ENCODE results near the gene DNASE1L2.

Gene DNASE1L2

DNA sequence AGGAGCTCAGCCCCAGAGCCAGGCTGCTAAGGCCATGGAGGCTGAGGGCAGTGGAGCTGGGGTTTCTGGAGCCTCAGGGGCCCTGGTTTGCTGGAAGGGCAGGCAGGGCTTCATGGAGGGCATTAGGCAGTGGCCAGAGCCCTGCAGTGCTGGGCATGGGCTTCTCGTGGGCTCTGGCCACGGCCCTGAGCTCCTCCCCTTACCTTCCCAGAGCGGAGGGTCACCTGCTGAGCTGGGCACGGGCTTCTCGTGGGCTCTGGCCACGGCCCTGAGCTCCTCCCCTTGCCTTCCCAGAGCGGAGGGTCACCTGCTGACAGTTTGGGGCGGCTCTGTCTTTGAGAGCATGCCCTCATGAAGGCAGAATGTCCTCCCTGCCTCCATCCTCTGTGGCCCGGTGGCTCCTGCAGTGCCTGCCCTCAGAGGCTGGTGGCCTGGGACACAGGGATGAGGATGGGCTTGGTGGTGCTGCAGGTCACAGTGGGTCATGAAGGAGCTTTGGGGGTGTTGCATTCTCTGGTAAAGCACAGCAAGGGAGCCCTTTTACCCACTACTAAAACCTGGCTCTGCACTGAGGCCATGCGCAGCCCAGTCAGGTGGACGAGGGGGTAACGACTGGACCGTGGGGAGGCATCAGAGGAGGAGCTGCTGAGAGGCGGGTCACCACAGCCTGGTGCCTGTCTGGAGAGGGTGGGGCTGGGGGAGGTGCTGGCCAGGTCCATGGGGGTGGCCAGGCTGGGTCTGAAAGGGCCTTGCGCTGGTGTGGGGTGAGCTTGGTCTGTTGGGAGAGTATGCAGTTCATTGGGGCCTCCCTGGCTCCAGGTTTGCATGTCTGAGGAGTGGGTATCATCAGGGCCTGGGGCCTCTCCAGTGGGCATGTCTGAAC is 34.6 kb downstream of the DNASE1L2 start:
- no peak for DNase-seq (ENCODE audit: low spot score)

DNA sequence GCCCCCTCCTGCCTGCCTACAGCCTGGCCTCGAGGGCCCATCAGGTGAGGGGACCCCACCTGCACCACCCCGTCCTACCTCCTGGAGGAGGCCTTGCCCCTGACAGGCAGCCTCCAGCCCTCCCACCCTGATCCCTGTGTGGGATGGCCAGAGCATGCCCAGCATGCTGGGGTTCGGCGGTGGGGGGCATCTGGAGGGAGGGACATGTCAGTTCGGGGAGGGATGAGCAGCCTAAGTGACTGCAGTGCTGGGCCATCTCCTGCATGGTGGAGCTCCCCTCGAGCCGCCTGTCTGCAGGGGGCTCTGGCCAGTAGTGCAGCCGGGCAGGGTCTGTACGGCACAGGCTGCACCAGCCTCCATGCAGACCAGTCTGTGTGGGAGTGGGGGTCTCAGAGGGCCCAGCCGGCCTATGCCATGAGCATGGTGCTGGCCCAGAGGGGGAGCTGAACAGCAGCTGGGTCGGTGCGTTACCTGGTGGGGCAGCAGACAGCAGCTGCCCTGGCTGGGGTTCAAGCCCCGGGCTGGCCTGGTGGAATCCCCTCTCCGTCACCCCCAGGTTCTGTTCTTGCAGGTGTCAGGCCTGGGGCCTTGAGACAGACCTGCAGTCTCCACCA is 35.7 kb downstream of the DNASE1L2 start:
- DNase-seq (ENCODE audit: low spot score), result no peak

DNA sequence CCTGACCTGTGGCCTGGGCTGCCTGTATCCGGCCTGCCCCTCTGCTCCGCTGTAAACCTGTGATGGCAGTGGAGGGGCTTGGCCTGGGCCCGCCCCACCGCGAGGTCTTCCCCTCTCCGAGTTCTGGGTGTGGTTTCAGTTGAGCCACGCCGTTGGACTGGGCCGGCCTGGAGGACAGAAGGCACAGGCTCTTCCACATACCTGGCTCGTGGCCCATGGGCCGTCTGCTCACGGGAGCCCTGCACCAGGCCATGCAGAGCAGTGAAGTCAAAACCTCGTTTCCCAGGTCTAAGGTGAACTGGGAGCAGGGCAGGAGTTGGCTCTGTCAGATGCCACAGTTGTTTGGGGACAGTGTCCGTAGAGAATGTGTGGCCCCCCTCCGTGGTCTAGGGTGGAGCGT is 37.2 kb downstream of the DNASE1L2 start:
- no peak for DNase-seq (ENCODE audit: low spot score)

DNA sequence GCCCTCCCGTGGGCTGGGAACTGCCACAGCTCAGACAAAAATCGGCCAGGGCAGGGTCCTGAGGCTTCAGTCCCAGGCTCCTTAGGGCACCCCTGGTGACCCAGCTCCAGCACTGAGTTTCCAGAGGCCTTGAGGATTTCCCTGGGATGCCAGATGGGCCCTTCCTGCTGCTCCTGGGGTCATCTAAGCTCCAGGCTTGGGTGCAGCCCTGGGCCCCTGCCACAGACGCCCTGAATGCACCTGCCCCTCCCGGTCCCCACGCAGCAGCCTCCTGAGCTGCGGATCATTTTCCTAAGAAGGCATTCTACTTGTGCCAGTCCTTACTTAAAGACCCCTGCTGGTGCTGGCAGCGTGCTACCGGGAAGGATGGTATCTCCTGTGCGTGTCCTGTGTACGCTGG is 37.7 kb downstream of the DNASE1L2 start:
- DNase-seq (ENCODE audit: low spot score), result no peak

DNA sequence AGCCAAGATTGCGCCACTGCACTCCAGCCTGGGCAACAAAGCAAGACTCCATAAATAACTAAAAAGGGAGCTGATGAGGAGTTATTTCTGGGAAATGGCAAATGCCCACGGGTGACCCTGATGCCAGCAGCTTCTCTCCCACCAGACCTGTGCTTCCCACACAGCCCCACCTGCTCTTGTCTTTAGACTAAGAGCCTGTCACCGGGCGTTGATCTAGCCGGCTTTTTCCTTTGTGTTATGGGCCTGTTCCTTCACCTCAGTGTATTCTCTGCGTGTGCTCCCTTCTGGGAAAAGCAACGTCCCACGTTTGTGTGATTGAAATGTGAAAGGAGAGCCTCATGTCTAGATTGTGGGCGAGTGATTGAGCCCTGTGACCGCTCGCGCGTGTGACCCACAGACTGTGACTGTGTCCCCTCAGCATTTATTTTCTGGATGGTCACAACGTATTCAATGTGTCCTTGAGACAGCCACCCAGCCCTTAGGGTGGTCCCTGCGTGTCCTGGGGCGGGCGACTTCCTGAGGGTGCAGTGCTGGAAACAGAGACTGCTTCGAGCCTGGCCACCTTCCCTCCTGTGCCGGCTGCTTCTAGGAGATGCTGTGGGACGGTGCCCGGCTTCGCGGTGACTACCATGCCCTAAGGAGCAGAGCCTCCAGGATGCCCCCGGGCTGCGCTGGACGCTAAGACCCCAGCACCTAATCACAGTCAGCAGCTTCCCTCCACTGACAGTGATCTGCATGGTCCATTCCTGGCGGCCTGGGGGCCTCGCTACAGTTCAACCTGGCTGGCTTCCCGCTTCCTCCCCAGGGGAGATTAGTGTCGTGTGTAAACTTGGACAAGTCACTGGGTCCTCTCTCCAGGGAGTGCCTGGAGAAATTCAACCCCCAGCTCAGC is 39.5 kb downstream of the DNASE1L2 start:
- DNase-seq (ENCODE audit: low spot score), result no peak

DNA sequence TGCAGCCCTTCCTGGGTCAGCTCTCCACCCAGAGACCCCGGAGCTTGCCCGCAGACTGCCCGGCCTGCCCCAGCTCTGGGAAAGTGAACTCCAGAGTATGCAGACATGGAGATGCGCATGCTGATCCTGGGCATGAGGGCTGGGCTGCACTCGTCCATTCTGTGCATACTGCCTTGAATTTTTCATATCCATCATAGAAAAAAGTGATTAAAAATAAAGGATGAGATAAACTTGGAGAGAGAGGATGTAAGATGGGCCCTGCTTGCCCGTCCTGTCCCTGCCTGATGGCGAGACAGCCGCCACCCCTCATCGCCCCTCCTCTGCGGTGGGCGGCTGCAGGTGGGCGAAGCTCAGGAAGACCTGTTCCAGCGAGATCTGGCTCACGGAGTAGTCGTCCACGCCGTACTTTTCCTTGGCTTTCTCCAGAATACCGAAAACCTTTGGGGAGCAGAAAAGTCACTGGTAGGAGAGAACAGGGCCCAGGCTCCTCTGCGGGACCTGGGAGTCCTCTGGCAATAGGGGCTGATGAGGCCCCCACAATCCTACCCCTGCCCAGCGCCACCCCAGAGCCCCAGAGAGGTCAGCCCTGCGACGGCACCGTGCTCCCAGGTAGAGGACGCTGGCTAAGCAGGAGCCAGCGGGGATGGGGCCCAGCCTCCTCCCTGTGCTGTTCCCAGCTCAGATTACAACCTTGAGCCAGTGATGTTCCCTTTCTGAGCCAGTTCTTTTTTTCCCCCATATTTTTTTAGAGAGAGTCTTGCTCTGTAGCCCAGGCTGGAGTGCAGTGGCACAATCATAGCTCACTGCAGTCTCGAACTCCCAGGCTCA is 40.3 kb downstream of the DNASE1L2 start:
- no peak for DNase-seq (ENCODE audit: low spot score)

DNA sequence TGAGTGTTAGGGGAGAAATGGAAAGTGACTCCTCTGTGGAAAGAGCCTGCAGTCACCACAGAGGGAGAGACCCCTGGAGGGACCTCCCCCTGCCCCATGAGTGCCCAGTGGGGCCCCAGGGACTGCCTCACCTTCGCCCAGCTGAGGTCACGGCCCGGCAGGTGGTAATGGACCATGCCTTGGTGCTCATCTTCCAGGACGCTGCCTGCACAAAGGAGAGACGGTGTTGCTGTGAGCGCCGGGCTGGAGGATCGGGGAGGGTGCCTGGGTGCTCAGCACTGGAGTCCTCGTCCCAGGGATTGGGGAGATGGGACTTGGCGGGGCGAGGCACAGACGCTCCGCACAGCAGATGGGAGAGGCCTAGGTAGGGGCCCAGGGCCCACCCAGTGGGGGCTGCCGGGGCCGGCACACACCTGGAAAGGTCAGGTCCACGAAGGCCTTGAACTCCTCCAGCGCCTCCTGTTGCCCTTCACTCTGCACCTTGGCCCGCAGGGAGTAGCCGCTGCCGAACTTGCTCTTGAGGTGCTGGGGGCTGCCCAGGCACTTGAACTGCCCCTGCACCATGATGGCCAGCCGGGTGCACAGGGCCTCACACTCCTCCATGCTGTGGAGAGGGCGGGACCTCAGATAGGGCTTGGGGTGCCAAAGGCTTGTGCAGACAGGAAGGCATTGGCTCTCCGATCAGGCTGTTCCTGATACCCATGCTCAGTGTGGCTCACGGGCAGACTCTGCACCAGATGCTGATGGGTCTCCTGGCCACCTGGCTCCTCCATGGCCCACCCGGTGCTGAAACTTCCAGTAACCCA is 41.4 kb downstream of the DNASE1L2 start:
- DNase-seq (ENCODE audit: low spot score), result no peak

DNA sequence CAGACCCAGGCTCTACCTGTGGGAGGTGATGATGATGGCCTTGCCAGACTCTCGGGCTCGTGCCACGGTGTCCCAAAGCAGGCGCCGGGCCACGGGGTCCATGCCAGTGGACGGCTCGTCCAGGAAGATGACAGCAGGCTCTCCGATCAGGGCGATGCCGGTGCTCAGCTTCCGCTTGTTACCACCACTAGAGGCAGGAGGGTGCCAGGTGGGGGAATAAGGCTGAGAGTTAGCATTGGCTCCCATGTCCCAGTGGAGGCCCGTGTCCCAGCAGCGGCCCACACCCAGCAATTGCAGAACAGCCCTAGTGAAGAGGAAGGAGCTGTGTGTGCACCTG is 42.0 kb downstream of the DNASE1L2 start:
- DNase-seq (ENCODE audit: low spot score), result no peak

DNA sequence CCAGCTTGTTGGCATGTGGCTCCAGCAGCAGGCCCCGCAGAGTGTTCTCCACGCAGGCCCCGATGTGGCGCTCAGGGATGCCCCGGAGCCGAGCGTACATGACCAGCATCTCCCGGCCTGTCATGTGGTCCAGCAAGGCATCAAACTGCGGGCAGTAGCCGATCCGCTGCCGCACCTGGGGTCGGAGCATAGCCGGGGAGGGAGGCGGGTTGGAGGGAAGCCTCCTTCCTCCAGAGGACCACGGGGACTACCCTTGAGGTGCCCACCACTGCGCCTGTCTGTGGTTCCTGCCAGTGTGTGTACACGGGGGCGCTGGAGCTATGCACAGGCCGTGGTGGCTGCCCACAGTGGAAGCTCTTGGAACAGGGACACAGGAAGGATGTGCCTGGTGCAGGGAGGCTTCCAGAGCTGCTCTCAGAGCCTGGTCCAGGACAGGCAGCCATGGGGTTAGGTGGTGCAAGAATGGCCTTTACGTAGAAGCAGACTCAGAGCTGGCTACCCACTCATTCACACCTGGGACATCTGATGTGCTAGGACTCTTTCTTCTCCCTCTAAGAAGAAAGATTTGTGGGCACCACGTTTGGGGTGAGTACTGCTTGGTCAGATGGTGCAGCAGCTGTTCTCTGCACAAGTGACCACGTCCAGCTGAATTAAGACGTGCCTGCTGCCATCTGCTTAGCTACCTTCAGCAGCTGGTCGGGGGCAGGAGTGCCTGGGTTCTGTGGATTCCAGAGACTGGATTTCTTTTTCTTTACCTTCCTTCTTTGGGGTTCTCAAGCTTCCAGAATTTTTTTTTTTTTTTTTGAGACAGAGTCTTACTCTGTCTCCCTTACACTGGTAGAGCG is 42.9 kb downstream of the DNASE1L2 start:
- no peak for DNase-seq (ENCODE audit: low spot score)

GRCh38 chr16:2280461-2280860 is 44.2 kb downstream of the DNASE1L2 start:
- DNase-seq (ENCODE audit: low spot score), result no peak

DNA sequence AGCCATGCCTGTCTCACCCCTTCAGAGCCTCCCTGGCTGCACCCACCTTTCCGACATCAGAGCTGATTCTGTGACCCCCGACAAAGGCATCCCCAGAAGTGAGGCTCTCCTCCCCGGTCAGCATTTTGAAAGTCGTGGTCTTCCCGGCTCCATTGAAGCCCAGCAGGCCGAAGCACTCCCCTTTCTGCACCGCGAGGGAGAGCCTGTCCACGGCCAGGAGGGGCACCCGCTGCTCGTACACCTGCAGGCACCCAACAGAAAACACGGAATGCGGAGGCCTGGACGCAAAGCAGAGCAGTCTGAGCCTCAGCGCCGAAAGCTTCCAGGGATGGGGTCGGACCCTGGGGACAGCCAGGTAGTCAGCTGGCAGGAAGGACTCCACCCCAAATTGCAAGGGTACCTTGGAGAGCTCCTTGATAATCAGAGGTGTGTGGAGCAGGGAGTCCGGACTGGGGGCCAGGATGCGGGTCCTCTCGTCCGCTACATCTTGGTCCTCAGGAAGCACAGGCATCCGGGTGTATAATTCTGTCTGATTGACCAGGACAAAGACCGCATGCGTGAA is 44.8 kb downstream of the DNASE1L2 start:
- DNase-seq (ENCODE audit: low spot score), result no peak

- no peak for DNase-seq (ENCODE audit: low spot score)
These were observed 46.0 kb downstream of the DNASE1L2 start for GRCh38 chr16:2282262-2282661.

- no peak for DNase-seq (ENCODE audit: low spot score)
These were observed 46.8 kb downstream of the DNASE1L2 start for GRCh38 chr16:2282866-2283555.

DNA sequence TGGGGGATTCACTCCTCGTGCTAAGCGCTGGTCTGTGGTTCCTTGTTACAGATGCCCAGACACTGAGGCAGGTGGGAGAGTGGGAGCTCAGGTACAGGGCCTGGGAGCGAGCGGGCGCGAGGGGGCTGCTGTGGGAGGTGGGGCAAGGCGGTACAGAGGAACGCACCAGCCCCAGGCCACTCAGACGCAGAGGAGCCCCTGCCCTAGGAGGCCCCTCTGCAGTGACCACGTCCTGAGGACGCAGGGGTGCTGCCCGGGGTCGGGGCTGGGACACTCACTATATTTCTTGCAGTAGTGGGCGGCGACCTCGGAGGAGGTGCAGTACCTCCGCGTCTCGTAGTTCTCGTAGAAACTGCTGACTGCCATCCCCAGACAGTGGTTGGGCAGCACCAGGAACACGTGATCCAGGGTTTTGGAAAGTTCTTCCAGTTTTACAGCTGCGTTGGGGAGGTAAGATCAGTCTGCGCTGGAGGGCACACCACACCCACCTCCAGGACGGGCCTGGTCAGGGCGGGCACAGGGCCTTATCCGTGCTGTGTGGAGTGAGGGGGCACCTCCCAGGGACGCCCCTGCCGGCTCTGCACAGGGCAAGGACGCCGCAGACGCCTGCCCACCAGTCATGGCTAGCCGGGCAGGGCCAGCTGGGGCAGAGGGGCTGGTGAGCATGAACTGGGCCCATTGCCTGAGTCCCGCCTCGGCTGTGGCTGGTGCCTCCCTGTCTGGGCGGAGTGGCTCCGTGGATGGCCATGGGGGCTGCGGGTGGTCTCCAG is 47.9 kb downstream of the DNASE1L2 start:
- DNase-seq (ENCODE audit: low spot score), result no peak

DNA sequence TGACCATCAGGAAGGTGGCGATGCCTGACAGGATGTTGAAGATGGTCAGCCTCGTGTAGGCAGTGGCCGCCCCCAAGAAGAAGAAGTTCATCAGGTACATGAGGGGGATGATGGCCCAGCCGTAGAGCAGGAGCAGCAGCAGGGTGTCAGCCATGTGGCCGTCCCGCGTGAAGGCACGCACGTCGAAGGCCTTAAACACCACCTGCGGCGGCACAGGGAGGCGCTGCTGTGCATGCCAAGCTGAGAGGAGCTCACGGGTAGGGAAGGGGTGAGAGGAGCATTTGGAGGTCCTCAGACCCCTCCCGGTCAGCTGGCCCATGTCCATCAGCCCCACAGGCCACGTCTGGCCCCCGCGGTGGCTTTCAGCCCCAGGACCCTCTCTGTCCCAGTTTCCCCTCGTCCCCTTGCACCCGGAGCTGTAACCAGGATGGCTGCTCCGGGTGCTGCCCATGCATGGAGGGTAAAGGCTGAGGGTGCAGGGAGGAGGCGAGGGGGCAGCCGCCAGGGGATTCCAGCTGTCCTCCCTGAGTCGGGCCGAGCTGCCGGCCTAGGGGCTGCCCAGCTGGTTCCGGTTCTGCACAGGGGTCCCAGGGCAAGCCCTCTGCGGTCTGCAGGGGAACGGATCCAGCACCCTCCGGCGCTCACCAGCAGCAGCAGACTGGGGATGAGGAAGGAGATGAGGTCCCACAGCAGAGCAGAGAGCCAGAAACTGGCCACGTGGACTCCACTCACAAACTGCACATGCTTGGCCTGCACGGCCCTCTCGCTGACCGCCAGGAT is 48.7 kb downstream of the DNASE1L2 start:
- DNase-seq (ENCODE audit: low spot score), result no peak

- no peak for DNase-seq (ENCODE audit: low spot score)
These were observed 49.5 kb downstream of the DNASE1L2 start for GRCh38 chr16:2285731-2286191.

GRCh38 chr16:2286550-2286949 is 50.3 kb downstream of the DNASE1L2 start:
- DNase-seq (ENCODE audit: low spot score), result no peak
